Right atrium auricular region (tissue), 2 donors: ENCODE results near the gene EVA1A. TPM values are rescaled to one million over a fixed set of nuclear protein-coding genes. Genes with fewer than 3 reads are reported as not detected.

Source experiments
- DNase-seq: peaks from one replicate; pipeline ENCODE4 v3.0.0-alpha.2; 2019; ENCODE audit warnings: low spot score
- H3K27ac ChIP-seq, 2 donors: fragments of 200-600 bp; sonication (generic); 1 replicate in 1 of 2; 2 replicates in 1 of 2; pipeline ENCODE4 v1.5.1; 2016 to 2019
- H3K27me3 ChIP-seq, 2 donors: fragments of 200-600 bp; sonication (generic); one replicate each; pipeline versions ENCODE4 v1.5.1 to v1.6.0; 2017 to 2019
- H3K36me3 ChIP-seq: fragments of 200-600 bp; sonication (generic); one replicate; pipeline ENCODE4 v1.5.1; 2016
- H3K4me1 ChIP-seq, 2 donors: fragments of 200-600 bp; sonication (generic); one replicate each; pipeline versions ENCODE4 v1.5.1 to v1.6.0; 2017 to 2019
- H3K4me3 ChIP-seq, 2 donors: fragments of 200-600 bp; sonication (generic); 1 replicate in 1 of 2; 2 replicates in 1 of 2; pipeline ENCODE4 v1.5.1; 2017 to 2019; ENCODE audit warnings: mild to moderate bottlenecking in 1 of 2, moderate library complexity in 1 of 2
- H3K9me3 ChIP-seq, 2 donors: fragments of 200-600 bp; sonication (generic); one replicate each; pipeline ENCODE4 v1.5.1; 2019
- total RNA-seq, 2 donors: library from RNA; depleted of rRNA; stranded (reverse); fragments of >200 nt; gene quantifications; one replicate each; pipeline ENCODE4 v1.1.0, GENCODE V29; 2016
- TF ChIP-seq, protein P1 (sequence below), 2 donors: fragments of 200-600 bp; sonication (generic); IDR thresholded peaks; one replicate each; pipeline ENCODE4 v1.5.1; 2019; ENCODE audit warnings: antibody characterized with exemption in 2 of 2

Gene EVA1A
- total RNA-seq, 2 donors from 2014 or later = 0.47 to 1.2 TPM

DNA sequence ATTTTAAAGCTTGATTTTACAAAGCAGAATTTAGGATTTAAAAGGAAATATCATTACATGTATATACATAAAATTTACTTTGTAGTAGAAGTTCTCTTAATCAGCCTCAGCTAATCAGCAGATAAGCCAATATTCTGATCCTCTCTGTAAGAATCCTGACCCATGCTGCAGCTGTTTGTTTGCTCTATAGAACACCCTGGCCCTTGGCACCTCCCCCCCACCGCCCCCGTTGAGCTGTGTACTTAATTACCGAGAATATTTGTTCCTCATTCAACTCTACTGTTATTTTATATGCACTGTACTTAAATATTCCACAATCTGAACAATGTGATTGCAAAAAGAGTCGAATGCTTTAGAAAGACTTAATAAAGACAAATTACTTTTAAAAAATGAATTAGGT is 98.0 kb downstream of the EVA1A start:
- Histone ChIP-seq H3K4me1 (no peaks in the 10 kb centered on the region), H3K36me3 (no peaks in the 10 kb centered on the region), H3K27ac (no peak overlapping the region), H3K27me3 (no peaks in the 10 kb centered on the region), H3K9me3 (no peaks in the 10 kb centered on the region), H3K4me3 (no peak overlapping the region)
- DNase-seq = no peak
- TF ChIP-seq, protein P1, sequence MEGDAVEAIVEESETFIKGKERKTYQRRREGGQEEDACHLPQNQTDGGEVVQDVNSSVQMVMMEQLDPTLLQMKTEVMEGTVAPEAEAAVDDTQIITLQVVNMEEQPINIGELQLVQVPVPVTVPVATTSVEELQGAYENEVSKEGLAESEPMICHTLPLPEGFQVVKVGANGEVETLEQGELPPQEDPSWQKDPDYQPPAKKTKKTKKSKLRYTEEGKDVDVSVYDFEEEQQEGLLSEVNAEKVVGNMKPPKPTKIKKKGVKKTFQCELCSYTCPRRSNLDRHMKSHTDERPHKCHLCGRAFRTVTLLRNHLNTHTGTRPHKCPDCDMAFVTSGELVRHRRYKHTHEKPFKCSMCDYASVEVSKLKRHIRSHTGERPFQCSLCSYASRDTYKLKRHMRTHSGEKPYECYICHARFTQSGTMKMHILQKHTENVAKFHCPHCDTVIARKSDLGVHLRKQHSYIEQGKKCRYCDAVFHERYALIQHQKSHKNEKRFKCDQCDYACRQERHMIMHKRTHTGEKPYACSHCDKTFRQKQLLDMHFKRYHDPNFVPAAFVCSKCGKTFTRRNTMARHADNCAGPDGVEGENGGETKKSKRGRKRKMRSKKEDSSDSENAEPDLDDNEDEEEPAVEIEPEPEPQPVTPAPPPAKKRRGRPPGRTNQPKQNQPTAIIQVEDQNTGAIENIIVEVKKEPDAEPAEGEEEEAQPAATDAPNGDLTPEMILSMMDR (IDR thresholded peaks at IDR 0.05) = no peak

DNA sequence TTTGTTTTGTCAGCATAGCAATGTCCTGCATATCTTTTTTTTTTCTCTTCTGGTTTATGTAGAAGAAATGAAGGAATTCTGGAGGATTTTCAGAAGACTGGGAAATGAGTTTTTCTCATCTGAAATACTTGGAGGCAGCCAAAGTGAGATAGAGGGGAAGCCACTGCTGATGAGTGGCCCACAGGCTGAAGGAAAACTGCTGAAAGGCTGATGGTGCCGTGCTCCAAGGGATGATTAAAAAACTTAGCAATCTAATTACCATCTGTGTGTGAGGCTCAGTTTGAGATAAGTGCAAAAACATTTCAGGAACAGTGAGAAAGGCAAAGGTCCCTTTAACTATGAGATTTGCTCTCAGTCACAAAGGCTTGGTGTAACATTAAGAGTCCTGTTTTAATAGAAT is 98.5 kb downstream of the EVA1A start:
- no peaks in the 10 kb centered on the region for H3K9me3 ChIP-seq
- H3K27ac ChIP-seq = no peak overlapping the region
- H3K4me3 ChIP-seq = no peak overlapping the region
- no peak for DNase-seq
- H3K27me3 ChIP-seq = no peaks in the 10 kb centered on the region
- H3K36me3 ChIP-seq = no peaks in the 10 kb centered on the region
- TF ChIP-seq, protein P1 (IDR thresholded peaks at IDR 0.05) = no peak
- no peaks in the 10 kb centered on the region for H3K4me1 ChIP-seq

- Histone ChIP-seq H3K4me1 (no peaks in the 10 kb centered on the region), H3K27ac (no peak overlapping the region)
Measured at GRCh38 chr2:75460630-75461029, 100.1 kb downstream of the EVA1A start.

GRCh38 chr2:75459565-75460310 is 101.0 kb downstream of the EVA1A start:
- TF ChIP-seq, protein P1 (IDR thresholded peaks at IDR 0.05) = no peak
- no peak overlapping the region for H3K27ac ChIP-seq
- no peaks in the 10 kb centered on the region for H3K4me1 ChIP-seq
- no peaks in the 10 kb centered on the region for H3K27me3 ChIP-seq
- H3K9me3 ChIP-seq = no peaks in the 10 kb centered on the region
- H3K4me3 ChIP-seq = no peak overlapping the region
- H3K36me3 ChIP-seq = no peaks in the 10 kb centered on the region
- DNase-seq = no peak

More at GRCh38 chr2:75460630-75461029, 100.1 kb downstream of the EVA1A start:
- no peak for DNase-seq
- Histone ChIP-seq H3K4me3 (no peak overlapping the region), H3K27me3 (no peaks in the 10 kb centered on the region), H3K9me3 (no peaks in the 10 kb centered on the region), H3K36me3 (no peaks in the 10 kb centered on the region)
- TF ChIP-seq, protein P1 (IDR thresholded peaks at IDR 0.05) = no peak

DNA sequence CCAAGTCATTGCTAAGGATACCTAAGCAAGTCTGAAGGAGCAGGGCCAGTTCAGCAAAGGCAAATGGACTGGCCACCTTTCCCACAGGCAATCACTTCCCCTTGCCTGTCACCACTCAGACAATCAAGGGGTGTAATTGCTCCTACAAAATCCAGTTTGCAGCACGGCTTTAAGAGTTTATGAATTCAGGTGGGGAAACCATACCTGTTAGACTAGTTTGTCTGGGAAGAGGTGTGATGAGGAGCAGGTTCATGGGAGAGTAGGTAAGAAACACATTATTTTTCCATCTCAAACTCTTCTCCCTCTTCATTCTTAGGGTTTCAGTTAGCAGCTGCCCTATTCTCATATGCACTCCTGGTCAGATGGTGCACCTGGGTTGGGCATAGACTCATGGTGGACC is 102.5 kb downstream of the EVA1A start:
- no peak for DNase-seq
- Histone ChIP-seq H3K4me3 (no peak overlapping the region), H3K9me3 (no peaks in the 10 kb centered on the region), H3K36me3 (no peaks in the 10 kb centered on the region), H3K27me3 (no peaks in the 10 kb centered on the region), H3K4me1 (no peaks in the 10 kb centered on the region), H3K27ac (no peak overlapping the region)
- TF ChIP-seq, protein P1 (IDR thresholded peaks at IDR 0.05) = no peak

GRCh38 chr2:75456825-75457224 is 103.9 kb downstream of the EVA1A start:
- DNase-seq = no peak

More at GRCh38 chr2:75456825-75457224, 103.9 kb downstream of the EVA1A start:
- Histone ChIP-seq H3K4me1 (no peaks in the 10 kb centered on the region), H3K4me3 (no peak overlapping the region), H3K9me3 (no peaks in the 10 kb centered on the region), H3K36me3 (no peaks in the 10 kb centered on the region), H3K27ac (no peak overlapping the region), H3K27me3 (no peaks in the 10 kb centered on the region)
- TF ChIP-seq, protein P1 (IDR thresholded peaks at IDR 0.05) = no peak
